Measurements from ENCODE around the gene MOK.

Gene MOK

GRCh38 chr14:102187044-102187443 lies 117.9 kb downstream of the MOK start:
- in situ Hi-C loops (cut with MboI; ENCODE audit: low sequenced_read_pairs) = no loop called here
- Histone ChIP-seq H3K36me3 (replicated peaks) (no peaks in the 10 kb centered on the region), H3K27me3 (ENCODE audit: low read depth) (no peaks in the 10 kb centered on the region), H3K4me1 (no peaks in the 10 kb centered on the region), H3K9me3 (no peaks in the 10 kb centered on the region), H3K4me3 (no peak overlapping the region)
- no peak for DNase-seq (ENCODE audit: low spot score in 2 of 2)

GRCh38 chr14:102185360-102185759 lies 119.6 kb downstream of the MOK start:
- H3K36me3 ChIP-seq (replicated peaks) = no peaks in the 10 kb centered on the region
- H3K4me1 ChIP-seq = no peaks in the 10 kb centered on the region
- no peaks in the 10 kb centered on the region for H3K27me3 ChIP-seq (ENCODE audit: low read depth)
- no peak overlapping the region for H3K4me3 ChIP-seq
- no peaks in the 10 kb centered on the region for H3K9me3 ChIP-seq
- in situ Hi-C loops (cut with MboI; ENCODE audit: low sequenced_read_pairs) = no loop called here
- no peak for DNase-seq (ENCODE audit: low spot score in 2 of 2)

- Histone ChIP-seq H3K4me3 (no peak overlapping the region), H3K36me3 (replicated peaks) (no peaks in the 10 kb centered on the region), H3K9me3 (no peaks in the 10 kb centered on the region), H3K4me1 (no peaks in the 10 kb centered on the region), H3K27me3 (ENCODE audit: low read depth) (no peaks in the 10 kb centered on the region)
- in situ Hi-C loops (cut with MboI; ENCODE audit: low sequenced_read_pairs) = no loop called here
- DNase-seq (ENCODE audit: low spot score in 2 of 2) = no peak
Measured at GRCh38 chr14:102184316-102185035, 120.5 kb downstream of the MOK start.

- no peak for DNase-seq (ENCODE audit: low spot score in 2 of 2)
- H3K4me1 ChIP-seq = no peaks in the 10 kb centered on the region
- no peak overlapping the region for H3K4me3 ChIP-seq
- no peaks in the 10 kb centered on the region for H3K36me3 ChIP-seq (replicated peaks)
- no peaks in the 10 kb centered on the region for H3K9me3 ChIP-seq
- H3K27me3 ChIP-seq (ENCODE audit: low read depth) = no peaks in the 10 kb centered on the region
- in situ Hi-C loops (cut with MboI; ENCODE audit: low sequenced_read_pairs) = no loop called here
Measured at GRCh38 chr14:102183886-102184285, 121.1 kb downstream of the MOK start.

- no peaks in the 10 kb centered on the region for H3K4me1 ChIP-seq
- no peaks in the 10 kb centered on the region for H3K27me3 ChIP-seq (ENCODE audit: low read depth)
- DNase-seq (ENCODE audit: low spot score in 2 of 2) = no peak
- in situ Hi-C loops (cut with MboI; ENCODE audit: low sequenced_read_pairs) = no loop called here
- no peaks in the 10 kb centered on the region for H3K36me3 ChIP-seq (replicated peaks)
- no peak overlapping the region for H3K4me3 ChIP-seq
- H3K9me3 ChIP-seq = no peaks in the 10 kb centered on the region
Measured at GRCh38 chr14:102182936-102183619, 121.9 kb downstream of the MOK start.

GRCh38 chr14:102182190-102182589 lies 122.8 kb downstream of the MOK start:
- no peaks in the 10 kb centered on the region for H3K9me3 ChIP-seq
- H3K4me3 ChIP-seq = no peak overlapping the region
- H3K4me1 ChIP-seq = no peaks in the 10 kb centered on the region
- no peaks in the 10 kb centered on the region for H3K36me3 ChIP-seq (replicated peaks)
- in situ Hi-C loops (cut with MboI; ENCODE audit: low sequenced_read_pairs) = no loop called here
- DNase-seq (ENCODE audit: low spot score in 2 of 2) = no peak
- H3K27me3 ChIP-seq (ENCODE audit: low read depth) = no peaks in the 10 kb centered on the region

GRCh38 chr14:102181187-102181586 lies 123.8 kb downstream of the MOK start:
- Histone ChIP-seq H3K4me3 (no peak overlapping the region), H3K4me1 (no peaks in the 10 kb centered on the region)
- in situ Hi-C loops (cut with MboI; ENCODE audit: low sequenced_read_pairs) = no loop called here

GRCh38 chr14:102180248-102180998 lies 124.5 kb downstream of the MOK start:
- no peak for DNase-seq (ENCODE audit: low spot score in 2 of 2)
- Histone ChIP-seq H3K4me3 (no peak overlapping the region), H3K9me3 (no peaks in the 10 kb centered on the region), H3K36me3 (replicated peaks) (no peaks in the 10 kb centered on the region), H3K4me1 (no peaks in the 10 kb centered on the region), H3K27me3 (ENCODE audit: low read depth) (no peaks in the 10 kb centered on the region)
- in situ Hi-C loops (cut with MboI; ENCODE audit: low sequenced_read_pairs) = no loop called here

More at GRCh38 chr14:102181187-102181586, 123.8 kb downstream of the MOK start:
- Histone ChIP-seq H3K27me3 (ENCODE audit: low read depth) (no peaks in the 10 kb centered on the region), H3K36me3 (replicated peaks) (no peaks in the 10 kb centered on the region), H3K9me3 (no peaks in the 10 kb centered on the region)
- DNase-seq (ENCODE audit: low spot score in 2 of 2) = no peak

All from HAP-1 (cell line).